Activated gamma-delta T cell treated with anti-CD3 and anti-CD28 coated beads, Interleukin-2, amount 50 U/mL, for 16 hours (primary cell): ENCODE measurements around the gene CARM1.
"Not testable (repeated sequence)": the region's sequence is repeated elsewhere in the genome, so short reads cannot be mapped to it uniquely, and the experiment has no call there.

Experiments used
- DNase-seq: peaks from one replicate; pipeline ENCODE4 v3.0.0-alpha.2; 2020; ENCODE audit warnings: low read depth

CARM1 gene

GRCh38 chr19:10870955-10871603, at the start of gene CARM1:
TSS of gene CARM1 (plus strand) at chr19:10871553. CDS start at chr19:10871703, 150 bp downstream.
- peak; percentile 98 for DNase-seq

- DNase-seq = no peak
Observed at GRCh38 chr19:10823690-10824089, 47.7 kb upstream of the CARM1 start.

GRCh38 chr19:10826231-10826630, 45.1 kb upstream of the CARM1 start:
- no peak for DNase-seq

- DNase-seq = no peak
Observed at GRCh38 chr19:10826846-10827245, 44.5 kb upstream of the CARM1 start.

- no peak for DNase-seq
Observed at GRCh38 chr19:10828981-10829821, 42.2 kb upstream of the CARM1 start.

- DNase-seq = no peak
Observed at GRCh38 chr19:10829967-10830366, 41.4 kb upstream of the CARM1 start.

GRCh38 chr19:10830370-10830769, 41.0 kb upstream of the CARM1 start:
- no peak for DNase-seq

GRCh38 chr19:10830931-10831779, 40.2 kb upstream of the CARM1 start:
- DNase-seq = no peak

- DNase-seq = no peak
Observed at GRCh38 chr19:10831987-10832938, 39.1 kb upstream of the CARM1 start.

- no peak for DNase-seq
Observed at GRCh38 chr19:10832939-10833296, 38.4 kb upstream of the CARM1 start.

GRCh38 chr19:10835089-10835753, 36.1 kb upstream of the CARM1 start:
- no peak for DNase-seq

GRCh38 chr19:10835754-10836478, 35.4 kb upstream of the CARM1 start, which contains the start of gene TMED1:
TSS of gene TMED1 (minus strand) at chr19:10836212. CDS start at chr19:10836191, 21 bp downstream.
- DNase-seq = peak; percentile 89

GRCh38 chr19:10836479-10837330, 34.6 kb upstream of the CARM1 start:
- peak; percentile 66 for DNase-seq

- not testable (repeated sequence) for DNase-seq
Observed at GRCh38 chr19:10837649-10838048, 33.7 kb upstream of the CARM1 start.

GRCh38 chr19:10838377-10838776, 33.0 kb upstream of the CARM1 start:
- no peak for DNase-seq

- no peak for DNase-seq
Observed at GRCh38 chr19:10839114-10840050, 32.0 kb upstream of the CARM1 start.

GRCh38 chr19:10842788-10843187, 28.6 kb upstream of the CARM1 start:
- DNase-seq = no peak
